H1 (cell line): ENCODE results near the gene MYCBP2. TPM values are rescaled to one million over a fixed set of nuclear protein-coding genes. Genes with fewer than 3 reads are reported as not detected.

Source experiments
- CTCF ChIA-PET: fragments of 300-600 bp; sonication (Branson Sonifier 250); formaldehyde crosslinking; loops from one replicate; lab custom pipeline; 2021; ENCODE audit not compliant: partially characterized antibody; lab: Charles Lee
- POLR2A ChIA-PET: fragments of 300-600 bp; sonication (Branson Sonifier 250); formaldehyde crosslinking; loops from one replicate; lab custom pipeline; 2021; ENCODE audit warnings: inconsistent platforms; ENCODE audit not compliant: partially characterized antibody; lab: Charles Lee
- DNase-seq, 2 experiments: peaks; one replicate each; pipeline versions ENCODE4 v3.0.0 to v3.0.0-alpha.2; 2010 to 2022; ENCODE audit warnings: low spot score in 2 of 2, low read depth in 1 of 2, mixed read lengths in 1 of 2
- FAIRE-seq: peaks from 2 replicates; lab custom pipeline; 2011; peaks lifted over from hg19 to GRCh38; lab: Jason Lieb, UNC
- H2AFZ ChIP-seq: 2 replicates; pipeline ENCODE4 v1.8.1; 2012; ENCODE audit warnings: low read length, inconsistent platforms
- H2AK5ac ChIP-seq: 2 replicates; pipeline ENCODE4 v1.6.1; 2013; ENCODE audit warnings: low read depth, low read length
- H2BK120ac ChIP-seq: replicated peaks from 2 replicates; pipeline ENCODE3; 2013; ENCODE audit warnings: low read depth, low read length, inconsistent platforms
- H2BK12ac ChIP-seq: 2 replicates; pipeline ENCODE4 v1.6.1; 2013; ENCODE audit warnings: low read depth, low read length
- H2BK15ac ChIP-seq: 2 replicates; pipeline ENCODE4 v1.6.1; 2013; ENCODE audit warnings: low read length
- H2BK20ac ChIP-seq: 2 replicates; pipeline ENCODE4 v1.6.1; 2013; ENCODE audit warnings: low read length
- H2BK5ac ChIP-seq: 2 replicates; pipeline ENCODE4 v1.6.1; 2013; ENCODE audit warnings: low read depth, low read length
- H3K14ac ChIP-seq: 2 replicates; pipeline ENCODE4 v1.6.1; 2013; ENCODE audit warnings: inconsistent platforms; ENCODE audit not compliant: insufficient read length
- H3K18ac ChIP-seq: 2 replicates; pipeline ENCODE4 v1.6.1; 2013; ENCODE audit warnings: low read length; ENCODE audit errors: extremely low read depth
- H3K23ac ChIP-seq: 2 replicates; pipeline ENCODE4 v1.6.1; 2013; ENCODE audit warnings: inconsistent platforms; ENCODE audit not compliant: insufficient read length
- H3K23me2 ChIP-seq: 2 replicates; pipeline ENCODE4 v1.6.1; 2013; ENCODE audit warnings: low read depth, low read length
- H3K27ac ChIP-seq: 2 replicates; pipeline ENCODE4 v1.6.1; 2011; ENCODE audit warnings: low read depth, low read length, inconsistent platforms
- H3K27me3 ChIP-seq, 4 experiments: replicated peaks in 1 of 4; 1 replicate in 1 of 4; 2 replicates in 3 of 4; pipeline versions ENCODE4 v1.6.1 to v1.8.1; 2011 to 2013; ENCODE audit warnings: low read length in 3 of 4, mild to moderate bottlenecking in 3 of 4, inconsistent platforms in 2 of 4, mixed read lengths in 2 of 4, moderate library complexity in 1 of 4; ENCODE audit not compliant: control insufficient read depth in 3 of 4, insufficient read depth in 3 of 4; ENCODE audit errors: extremely low read depth in 1 of 4
- H3K36me3 ChIP-seq, 4 experiments: 2 replicates each; pipeline versions ENCODE4 v1.6.1 to v1.8.1; 2011 to 2013; ENCODE audit warnings: mild to moderate bottlenecking in 4 of 4, low read length in 3 of 4, moderate library complexity in 2 of 4, control low read depth in 1 of 4, inconsistent platforms in 1 of 4; ENCODE audit not compliant: insufficient read depth in 4 of 4, control insufficient read depth in 2 of 4
- H3K4ac ChIP-seq: replicated peaks from 2 replicates; pipeline ENCODE3; 2013; ENCODE audit warnings: low read length, low read depth, mixed read lengths, inconsistent platforms; ENCODE audit not compliant: insufficient read length
- H3K4me1 ChIP-seq, 4 experiments: replicated peaks in 1 of 4; 1 replicate in 1 of 4; 2 replicates in 3 of 4; pipeline versions ENCODE4 v1.6.1 to v1.8.1; 2011 to 2013; ENCODE audit warnings: low read length in 3 of 4, inconsistent platforms in 2 of 4, mixed read lengths in 1 of 4; ENCODE audit not compliant: insufficient read depth in 4 of 4, control insufficient read depth in 3 of 4
- H3K4me2 ChIP-seq, 2 experiments: 2 replicates each; pipeline versions ENCODE4 v1.6.1 to v1.8.1; 2011 to 2013; ENCODE audit warnings: low read depth in 2 of 2, low read length in 2 of 2, control low read depth in 1 of 2, inconsistent platforms in 1 of 2, mild to moderate bottlenecking in 1 of 2; ENCODE audit not compliant: insufficient read depth in 1 of 2
- H3K4me3 ChIP-seq, 4 experiments: fragments of 200-600, 300-600 bp in 1 of 4; sonication (generic), shearing (Covaris generic), sonication (Bioruptor Twin) in 1 of 4; 2 replicates each; pipeline versions ENCODE4 v1.5.1 to v1.8.1; 2011 to 2016; ENCODE audit warnings: low read length in 4 of 4, low read depth in 3 of 4, control low read depth in 2 of 4, inconsistent platforms in 2 of 4, mild to moderate bottlenecking in 2 of 4, mixed read lengths in 1 of 4, moderate library complexity in 1 of 4; ENCODE audit not compliant: insufficient read depth in 2 of 4; ENCODE audit errors: extremely low read depth in 1 of 4
- H3K56ac ChIP-seq: replicated peaks from 2 replicates; pipeline ENCODE3; 2013; ENCODE audit warnings: low read depth, mild to moderate bottlenecking, mixed read lengths, low read length, inconsistent platforms; ENCODE audit not compliant: insufficient read length
- H3K79me1 ChIP-seq: 2 replicates; pipeline ENCODE4 v1.6.1; 2013; ENCODE audit warnings: low read depth, low read length, control low read depth
- H3K79me2 ChIP-seq, 2 experiments: 2 replicates each; pipeline versions ENCODE4 v1.6.1 to v1.8.1; 2012 to 2013; ENCODE audit warnings: low read length in 2 of 2, mild to moderate bottlenecking in 2 of 2, inconsistent platforms in 1 of 2; ENCODE audit not compliant: insufficient read depth in 2 of 2, control insufficient read depth in 1 of 2
- H3K9ac ChIP-seq, 4 experiments: replicated peaks in 1 of 4; 1 replicate in 1 of 4; 2 replicates in 3 of 4; pipeline versions ENCODE4 v1.6.1 to v1.8.1; 2011 to 2013; ENCODE audit warnings: low read depth in 3 of 4, low read length in 3 of 4, control low read depth in 2 of 4, mild to moderate bottlenecking in 2 of 4, moderate library complexity in 2 of 4, inconsistent platforms in 1 of 4; ENCODE audit errors: extremely low read depth in 1 of 4
- H3K9me3 ChIP-seq, 2 experiments: 2 replicates each; pipeline versions ENCODE4 v1.6.1 to v1.8.1; 2012 to 2013; ENCODE audit warnings: mild to moderate bottlenecking in 2 of 2, moderate library complexity in 2 of 2, control low read depth in 1 of 2, inconsistent platforms in 1 of 2, low read depth in 1 of 2, low read length in 1 of 2, mixed read lengths in 1 of 2; ENCODE audit not compliant: insufficient read depth in 2 of 2
- H4K20me1 ChIP-seq, 2 experiments: replicated peaks in 1 of 2; 2 replicates each; pipeline versions ENCODE3 to v1.8.1; 2011 to 2013; ENCODE audit warnings: inconsistent platforms in 2 of 2, low read length in 2 of 2, mild to moderate bottlenecking in 1 of 2; ENCODE audit not compliant: insufficient read depth in 2 of 2, control insufficient read depth in 1 of 2
- H4K5ac ChIP-seq: 2 replicates; pipeline ENCODE4 v1.6.1; 2013; ENCODE audit warnings: low read length, low read depth, mixed read lengths, inconsistent platforms; ENCODE audit not compliant: insufficient read length
- H4K8ac ChIP-seq: 2 replicates; pipeline ENCODE4 v1.8.0; 2013; ENCODE audit warnings: mild to moderate bottlenecking, moderate library complexity, low read length, inconsistent platforms; ENCODE audit not compliant: insufficient read depth; ENCODE audit errors: extremely low read depth
- H4K91ac ChIP-seq: replicated peaks from 2 replicates; pipeline ENCODE3; 2013; ENCODE audit warnings: low read length, mixed read lengths, inconsistent platforms; ENCODE audit not compliant: insufficient read length
- BRCA1 ChIP-seq: IDR thresholded peaks from 2 replicates; pipeline ENCODE4 v1.6.1; 2012; ENCODE audit warnings: low read depth, low read length, improper control_type of control experiment
- CHD1 ChIP-seq: IDR thresholded peaks from 2 replicates; pipeline ENCODE4 v1.6.1; 2012; ENCODE audit warnings: low read depth, low read length, improper control_type of control experiment
- CHD2 ChIP-seq: IDR thresholded peaks from 2 replicates; pipeline ENCODE4 v1.6.1; 2012; ENCODE audit warnings: low read length, improper control_type of control experiment
- CREB1 ChIP-seq: IDR thresholded peaks from 2 replicates; pipeline ENCODE4 v1.6.1; 2012; ENCODE audit warnings: inconsistent platforms
- CTBP2 ChIP-seq: IDR thresholded peaks from 2 replicates; pipeline ENCODE4 v1.7.0; 2011; ENCODE audit warnings: borderline replicate concordance, mild to moderate bottlenecking, moderate library complexity, mixed read lengths, low read length; ENCODE audit not compliant: insufficient read depth, insufficient read length
- EP300 ChIP-seq, 2 experiments: IDR thresholded peaks; 1 replicate in 1 of 2; 2 replicates in 1 of 2; pipeline ENCODE4 v1.6.1; 2011 to 2012; ENCODE audit warnings: low read depth in 2 of 2, low read length in 2 of 2, mild to moderate bottlenecking in 2 of 2, borderline replicate concordance in 1 of 2, inconsistent platforms in 1 of 2, moderate library complexity in 1 of 2
- HDAC2 ChIP-seq, 2 experiments: fragments of 300-600 bp in 1 of 2; sonication (generic) in 1 of 2; IDR thresholded peaks; 2 replicates each; pipeline ENCODE4 v1.6.1; 2011 to 2012; ENCODE audit warnings: low read depth in 2 of 2, low read length in 2 of 2, mild to moderate bottlenecking in 2 of 2, moderate library complexity in 2 of 2, borderline replicate concordance in 1 of 2, inconsistent platforms in 1 of 2
- NRF1 ChIP-seq: IDR thresholded peaks from 2 replicates; pipeline ENCODE4 v1.6.1; 2011; ENCODE audit warnings: mild to moderate bottlenecking, low read depth, low read length, improper control_type of control experiment
- PHF8 ChIP-seq: fragments of 200-600 bp; sonication (generic); conservative IDR thresholded peaks from 2 replicates; pipeline ENCODE4 v1.7.1; 2012; ENCODE audit warnings: low read depth, mild to moderate bottlenecking, inconsistent platforms, low read length, moderate library complexity
- POLR2A ChIP-seq, 2 experiments: IDR thresholded peaks; 1 replicate in 1 of 2; 2 replicates in 1 of 2; pipeline ENCODE4 v1.6.1; 2011; ENCODE audit warnings: low read depth in 2 of 2, low read length in 2 of 2, mild to moderate bottlenecking in 2 of 2; ENCODE audit errors: control extremely low read depth in 1 of 2
- RXRA ChIP-seq: IDR thresholded peaks from 2 replicates; pipeline ENCODE4 v1.6.1; 2011; ENCODE audit warnings: low read depth, mild to moderate bottlenecking, low read length, moderate library complexity; ENCODE audit not compliant: insufficient read depth
- SIRT6 ChIP-seq: IDR thresholded peaks from one replicate; pipeline ENCODE4 v1.7.1; 2012; ENCODE audit warnings: low read length, inconsistent platforms
- TEAD4 ChIP-seq: IDR thresholded peaks from 2 replicates; pipeline ENCODE4 v1.6.1; 2012; ENCODE audit warnings: low read depth, low read length, inconsistent platforms, mixed read lengths
- YY1 ChIP-seq: IDR thresholded peaks from 2 replicates; pipeline ENCODE4 v1.6.1; 2011; ENCODE audit warnings: low read depth, mild to moderate bottlenecking, low read length
- ZNF274 ChIP-seq: IDR thresholded peaks from 2 replicates; pipeline ENCODE4 v1.7.0; 2012; ENCODE audit warnings: low read length, borderline replicate concordance; ENCODE audit errors: extremely low read depth
- polyA plus RNA-seq, 7 experiments: library from polyadenylated mRNA; depleted of rRNA in 3 of 7; stranded (reverse) in 5 of 7; unstranded in 2 of 7; fragments of >200 nt in 5 of 7; fragments of 200-250 nt in 2 of 7; gene quantifications; 1 replicate in 5 of 7; 2 replicates in 1 of 7; 4 replicates in 1 of 7; pipeline versions ENCODE4 v1.2.1 to v1.2.3, GENCODE V29; 2011 to 2013; ENCODE audit warnings: missing spikeins in 2 of 7, mixed read lengths in 2 of 7
- total RNA-seq: library from RNA; stranded (reverse); fragmentation: NEBNext Ultra II Directional; extraction: Animal tissue kit (Norgen Biotek cat#: 25700); gene quantifications from 2 replicates; pipeline ENCODE4 v1.2.1, GENCODE V29; 2021
- TF ChIP-seq, protein P1 (sequence below): IDR thresholded peaks from 2 replicates; pipeline ENCODE4 v1.6.1; 2012; ENCODE audit warnings: inconsistent platforms

The MYCBP2 gene
- total and polyA plus RNA-seq, 2 of the 8 experiments (the other 6 are each of a cell fraction or from before 2014, with no cell fraction given) = 19.0 to 52.1 TPM

DNA sequence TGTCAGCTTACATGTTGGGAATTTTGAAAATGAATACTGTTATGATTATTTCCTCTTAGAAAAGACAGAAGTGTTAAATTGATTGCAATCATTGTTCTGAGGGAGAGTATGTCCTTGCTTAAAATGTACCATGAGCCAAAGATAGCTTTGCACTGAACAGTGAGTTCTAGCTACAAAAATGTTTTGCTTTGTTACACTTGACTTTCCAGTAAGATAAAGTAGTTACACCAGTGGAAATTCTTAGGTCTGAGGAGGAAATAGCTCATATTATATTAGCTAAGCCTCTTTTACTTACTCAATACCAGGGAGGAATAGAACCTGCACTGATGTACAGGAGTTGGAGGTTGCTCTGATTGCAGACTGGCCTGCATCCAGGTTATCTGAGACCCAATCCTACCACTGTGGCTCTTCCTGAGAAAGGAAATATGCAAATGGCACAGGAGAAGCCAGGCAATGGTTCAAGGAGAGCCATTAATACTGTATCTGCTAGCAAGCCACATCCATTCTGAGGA, 246.9 kb downstream of the MYCBP2 start:
- H3K9me3 ChIP-seq = no peaks in the 10 kb centered on the region
- ChIA-PET POLR2A (no interaction called here), CTCF (interaction anchor here (0.5 to 0.6 kb wide), 2 partner anchors 513 to 1671 kb away, joined by 3 to 4 read pairs; no protein-coding TSS in a partner anchor)
- H3K4me3 ChIP-seq = no peak overlapping the region
- no peak overlapping the region for H2AFZ ChIP-seq
- no peak overlapping the region for H3K27ac ChIP-seq
- H3K79me2 ChIP-seq = no peaks in the 10 kb centered on the region
- H4K20me1 ChIP-seq = no peaks in the 10 kb centered on the region
- no peak overlapping the region for H3K23ac ChIP-seq
- H3K79me1 ChIP-seq = no peaks in the 10 kb centered on the region
- H3K27me3 ChIP-seq = no peaks in the 10 kb centered on the region
- no peak overlapping the region for H4K91ac ChIP-seq
- H3K14ac ChIP-seq = no peak overlapping the region
- H4K8ac ChIP-seq = no peak overlapping the region
- H3K23me2 ChIP-seq = no peaks in the 10 kb centered on the region
- no peak for FAIRE-seq
- no peak for DNase-seq
- H3K4me1 ChIP-seq = peaks cover 0 to 3% (median 0%) of the 10 kb centered on the region in 4 experiments; a peak in 1 of 7 replicates
- H3K56ac ChIP-seq = no peak overlapping the region
- no peak overlapping the region for H2BK120ac ChIP-seq
- H4K5ac ChIP-seq = no peak overlapping the region
- H3K18ac ChIP-seq = no peak overlapping the region
- no peak overlapping the region for H3K9ac ChIP-seq
- peaks cover 0 to 35% (median 9%) of the 10 kb centered on the region in 4 experiments; a peak in 7 of 8 replicates for H3K36me3 ChIP-seq
- H2BK5ac ChIP-seq = no peak overlapping the region
- no peak overlapping the region for H2AK5ac ChIP-seq
- H3K4ac ChIP-seq = no peak overlapping the region
- no peak overlapping the region for H2BK12ac ChIP-seq
- H2BK15ac ChIP-seq = no peak overlapping the region
- no peak overlapping the region for H3K4me2 ChIP-seq
- H2BK20ac ChIP-seq = no peak overlapping the region
- no peak for TF ChIP-seq ZNF274
- TF ChIP-seq PHF8 = no peak
- TF ChIP-seq BRCA1 = no peak
- TF ChIP-seq CTBP2 = no peak
- TF ChIP-seq CHD2 = no peak
- no peak for TF ChIP-seq CHD1
- TF ChIP-seq RXRA = no peak
- TF ChIP-seq EP300 (IDR thresholded peaks at IDR 0.05; ENCODE audit: borderline replicate concordance in 1 of 2, low read depth in 2 of 2, low read length in 2 of 2) = no peak
- TF ChIP-seq YY1 = no peak
- TF ChIP-seq POLR2A (IDR thresholded peaks at IDR 0.05; ENCODE audit: control extremely low read depth in 1 of 2, low read depth in 2 of 2, low read length in 2 of 2) = no peak
- TF ChIP-seq HDAC2 (IDR thresholded peaks at IDR 0.05; ENCODE audit: borderline replicate concordance in 1 of 2, low read depth in 2 of 2, low read length in 2 of 2) = no peak
- TF ChIP-seq NRF1 = no peak
- TF ChIP-seq, protein P1, sequence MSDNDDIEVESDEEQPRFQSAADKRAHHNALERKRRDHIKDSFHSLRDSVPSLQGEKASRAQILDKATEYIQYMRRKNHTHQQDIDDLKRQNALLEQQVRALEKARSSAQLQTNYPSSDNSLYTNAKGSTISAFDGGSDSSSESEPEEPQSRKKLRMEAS = no peak
- TF ChIP-seq SIRT6 = no peak
- no peak for TF ChIP-seq CREB1
- no peak for TF ChIP-seq TEAD4
